HepG2 (cell line): ENCODE measurements around the gene CNNM4. TPM values are rescaled to one million over a fixed set of nuclear protein-coding genes. Genes with fewer than 3 reads are reported as not detected.

Experiments
- CREM ChIP-seq, 2 experiments: sonication (generic) in 1 of 2; formaldehyde crosslinking in 1 of 2; IDR thresholded peaks; 2 replicates each; pipeline versions ENCODE4 v1.4.0 to v1.6.1; 2016 to 2020; ENCODE audit warnings: antibody characterized with exemption in 1 of 2, mild to moderate bottlenecking in 1 of 2, missing genetic modification reagents in 1 of 2
- DMAP1 ChIP-seq: IDR thresholded peaks from 2 replicates; pipeline ENCODE4 v1.6.1; 2016
- GATAD2A ChIP-seq: IDR thresholded peaks from 2 replicates; pipeline ENCODE4 v1.6.1; 2016
- GZF1 ChIP-seq: sonication (generic); formaldehyde crosslinking; IDR thresholded peaks from 2 replicates; pipeline ENCODE4 v1.5.1; 2020; ENCODE audit warnings: mild to moderate bottlenecking, missing genetic modification reagents
- MXD4 ChIP-seq: IDR thresholded peaks from 2 replicates; pipeline ENCODE4 v1.6.1; 2016; ENCODE audit warnings: mild to moderate bottlenecking, missing biosample characterization, missing genetic modification reagents
- NFKBIZ ChIP-seq: IDR thresholded peaks from 2 replicates; pipeline ENCODE4 v1.6.1; 2018; ENCODE audit warnings: missing genetic modification reagents, missing compliant biosample characterization
- NR2C2 ChIP-seq: sonication (generic); formaldehyde crosslinking; IDR thresholded peaks from 2 replicates; pipeline ENCODE4 v1.4.0; 2020; ENCODE audit warnings: missing genetic modification reagents, mild to moderate bottlenecking, moderate library complexity, borderline replicate concordance
- PCBP1 ChIP-seq: fragments of 200-400 bp; formaldehyde crosslinking; IDR thresholded peaks from 2 replicates; pipeline ENCODE4 v1.6.1; 2017; ENCODE audit warnings: mild to moderate bottlenecking, low read depth, low read length, borderline replicate concordance
- PITX1 ChIP-seq: sonication (generic); formaldehyde crosslinking; IDR thresholded peaks from 2 replicates; pipeline ENCODE4 v1.5.1; 2020; ENCODE audit warnings: mild to moderate bottlenecking, missing genetic modification reagents
- TCF7L2 ChIP-seq: IDR thresholded peaks from 2 replicates; pipeline ENCODE4 v1.6.1; 2011; ENCODE audit warnings: mild to moderate bottlenecking, low read depth, low read length, moderate library complexity
- TEAD2 ChIP-seq: sonication (generic); formaldehyde crosslinking; IDR thresholded peaks from 2 replicates; pipeline ENCODE4 v1.9.0; 2021; ENCODE audit warnings: missing genetic modification reagents
- TRIM24 ChIP-seq: sonication (generic); formaldehyde crosslinking; IDR thresholded peaks from 2 replicates; pipeline ENCODE4 v1.8.0; 2022; ENCODE audit warnings: mild to moderate bottlenecking, missing genetic modification reagents
- ZFP37 ChIP-seq: sonication (generic); formaldehyde crosslinking; IDR thresholded peaks from 2 replicates; pipeline ENCODE4 v1.4.0; 2020; ENCODE audit warnings: missing genetic modification reagents, borderline replicate concordance
- ZNF205 ChIP-seq: IDR thresholded peaks from 2 replicates; pipeline ENCODE4 v1.6.1; 2018; ENCODE audit warnings: missing biosample characterization, missing genetic modification reagents
- ZNF232 ChIP-seq: sonication (generic); formaldehyde crosslinking; IDR thresholded peaks from 2 replicates; pipeline ENCODE4 v1.4.0; 2020; ENCODE audit warnings: missing genetic modification reagents, borderline replicate concordance
- ZNF34 ChIP-seq: sonication (generic); formaldehyde crosslinking; IDR thresholded peaks from 2 replicates; pipeline ENCODE4 v1.4.0; 2020; ENCODE audit warnings: mild to moderate bottlenecking, missing genetic modification reagents, borderline replicate concordance
- ZNF619 ChIP-seq: sonication (generic); formaldehyde crosslinking; IDR thresholded peaks from 2 replicates; pipeline ENCODE4 v1.4.0; 2020; ENCODE audit warnings: mild to moderate bottlenecking, missing genetic modification reagents
- ZNF891 ChIP-seq: sonication (generic); formaldehyde crosslinking; IDR thresholded peaks from 2 replicates; pipeline ENCODE4 v1.5.0; 2020; ENCODE audit warnings: mild to moderate bottlenecking, missing genetic modification reagents
- polyA plus RNA-seq, 8 experiments: library from polyadenylated mRNA; depleted of rRNA in 3 of 8; stranded (reverse) in 7 of 8; unstranded in 1 of 8; fragments of >200 nt; fragmentation: Illumina TruSeq in 4 of 8; extraction: Trizol in 4 of 8; gene quantifications; 2 replicates each; pipeline versions ENCODE4 v1.2.1 to v1.2.3, GENCODE V29; 2011 to 2016; ENCODE audit warnings: low read depth in 4 of 8, missing spikeins in 1 of 8, mixed read lengths in 1 of 8; ENCODE audit not compliant: insufficient read depth in 1 of 8
- total RNA-seq, 5 experiments: library from RNA; depleted of rRNA; stranded (reverse); fragments of >200 nt; fragmentation: Illumina TruSeq; extraction: Trizol; gene quantifications; 2 replicates each; pipeline ENCODE4 v1.2.3, GENCODE V29; 2016; ENCODE audit warnings: low read depth in 1 of 5
- TF ChIP-seq, protein P1 (sequence below): sonication (generic); formaldehyde crosslinking; IDR thresholded peaks from 2 replicates; pipeline ENCODE4 v1.5.0; 2020; ENCODE audit warnings: mild to moderate bottlenecking, missing genetic modification reagents, borderline replicate concordance
- TF ChIP-seq, protein P2 (sequence below): sonication (generic); formaldehyde crosslinking; IDR thresholded peaks from 2 replicates; pipeline ENCODE4 v1.5.0; 2020; ENCODE audit warnings: missing genetic modification reagents, mild to moderate bottlenecking, borderline replicate concordance
- TF ChIP-seq, protein P3 (sequence below): IDR thresholded peaks from 2 replicates; pipeline ENCODE4 v1.6.1; 2016; ENCODE audit warnings: control low read depth
- TF ChIP-seq, protein P4 (sequence below): sonication (generic); formaldehyde crosslinking; IDR thresholded peaks from 2 replicates; pipeline ENCODE4 v1.8.1; 2023; ENCODE audit warnings: mild to moderate bottlenecking, missing genetic modification reagents, borderline replicate concordance

The CNNM4 gene
- total and polyA plus RNA-seq, 2 of the 13 experiments (the other 11 are each of a cell fraction or from before 2014, with no cell fraction given), result 5.9 to 8.4 TPM

DNA sequence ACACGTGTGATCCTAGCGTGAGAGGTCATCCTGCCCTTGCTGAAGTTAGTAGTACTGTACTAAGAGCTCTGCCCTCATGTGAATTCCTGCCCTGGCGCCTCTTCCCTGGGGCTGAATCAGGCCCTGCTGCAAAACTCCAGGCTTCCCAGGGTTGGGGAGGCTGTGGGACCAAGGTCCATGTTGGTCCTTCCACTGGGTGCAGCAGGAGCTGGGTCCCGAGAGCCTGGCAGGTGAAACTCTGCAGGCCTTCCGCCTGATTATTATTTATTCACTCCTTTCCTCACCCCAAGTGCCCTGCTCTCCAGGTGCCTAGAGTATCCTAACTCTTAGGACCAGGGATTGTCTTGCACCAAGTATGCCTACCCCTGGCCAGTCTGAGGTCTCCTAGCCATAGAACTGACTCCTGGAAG is 50.1 kb downstream of the CNNM4 start (continued):
- no peak for TF ChIP-seq NFKBIZ (CRISPR knock-in tag)
- no peak for TF ChIP-seq ZNF232 (CRISPR knock-in tag)
- TF ChIP-seq CREM (IDR thresholded peaks at IDR 0.05), result no peak
- TF ChIP-seq CREM (CRISPR knock-in tag; IDR thresholded peaks at IDR 0.05), result no peak
- no peak; the same call in 1 of the 2 replicates for TF ChIP-seq ZNF891 (CRISPR knock-in tag)
- no peak for TF ChIP-seq TRIM24 (CRISPR knock-in tag)
- TF ChIP-seq NR2C2 (CRISPR knock-in tag), result 0 out of 2 replicates have a peak, but pooled peaks have one; percentile 26
- no peak for TF ChIP-seq ZNF619 (CRISPR knock-in tag)
- TF ChIP-seq, protein P1, sequence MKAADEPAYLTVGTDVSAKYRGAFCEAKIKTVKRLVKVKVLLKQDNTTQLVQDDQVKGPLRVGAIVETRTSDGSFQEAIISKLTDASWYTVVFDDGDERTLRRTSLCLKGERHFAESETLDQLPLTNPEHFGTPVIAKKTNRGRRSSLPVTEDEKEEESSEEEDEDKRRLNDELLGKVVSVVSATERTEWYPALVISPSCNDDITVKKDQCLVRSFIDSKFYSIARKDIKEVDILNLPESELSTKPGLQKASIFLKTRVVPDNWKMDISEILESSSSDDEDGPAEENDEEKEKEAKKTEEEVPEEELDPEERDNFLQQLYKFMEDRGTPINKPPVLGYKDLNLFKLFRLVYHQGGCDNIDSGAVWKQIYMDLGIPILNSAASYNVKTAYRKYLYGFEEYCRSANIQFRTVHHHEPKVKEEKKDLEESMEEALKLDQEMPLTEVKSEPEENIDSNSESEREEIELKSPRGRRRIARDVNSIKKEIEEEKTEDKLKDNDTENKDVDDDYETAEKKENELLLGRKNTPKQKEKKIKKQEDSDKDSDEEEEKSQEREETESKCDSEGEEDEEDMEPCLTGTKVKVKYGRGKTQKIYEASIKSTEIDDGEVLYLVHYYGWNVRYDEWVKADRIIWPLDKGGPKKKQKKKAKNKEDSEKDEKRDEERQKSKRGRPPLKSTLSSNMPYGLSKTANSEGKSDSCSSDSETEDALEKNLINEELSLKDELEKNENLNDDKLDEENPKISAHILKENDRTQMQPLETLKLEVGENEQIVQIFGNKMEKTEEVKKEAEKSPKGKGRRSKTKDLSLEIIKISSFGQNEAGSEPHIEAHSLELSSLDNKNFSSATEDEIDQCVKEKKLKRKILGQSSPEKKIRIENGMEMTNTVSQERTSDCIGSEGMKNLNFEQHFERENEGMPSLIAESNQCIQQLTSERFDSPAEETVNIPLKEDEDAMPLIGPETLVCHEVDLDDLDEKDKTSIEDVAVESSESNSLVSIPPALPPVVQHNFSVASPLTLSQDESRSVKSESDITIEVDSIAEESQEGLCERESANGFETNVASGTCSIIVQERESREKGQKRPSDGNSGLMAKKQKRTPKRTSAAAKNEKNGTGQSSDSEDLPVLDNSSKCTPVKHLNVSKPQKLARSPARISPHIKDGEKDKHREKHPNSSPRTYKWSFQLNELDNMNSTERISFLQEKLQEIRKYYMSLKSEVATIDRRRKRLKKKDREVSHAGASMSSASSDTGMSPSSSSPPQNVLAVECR, result peak; percentile 74
- TF ChIP-seq, protein P2, sequence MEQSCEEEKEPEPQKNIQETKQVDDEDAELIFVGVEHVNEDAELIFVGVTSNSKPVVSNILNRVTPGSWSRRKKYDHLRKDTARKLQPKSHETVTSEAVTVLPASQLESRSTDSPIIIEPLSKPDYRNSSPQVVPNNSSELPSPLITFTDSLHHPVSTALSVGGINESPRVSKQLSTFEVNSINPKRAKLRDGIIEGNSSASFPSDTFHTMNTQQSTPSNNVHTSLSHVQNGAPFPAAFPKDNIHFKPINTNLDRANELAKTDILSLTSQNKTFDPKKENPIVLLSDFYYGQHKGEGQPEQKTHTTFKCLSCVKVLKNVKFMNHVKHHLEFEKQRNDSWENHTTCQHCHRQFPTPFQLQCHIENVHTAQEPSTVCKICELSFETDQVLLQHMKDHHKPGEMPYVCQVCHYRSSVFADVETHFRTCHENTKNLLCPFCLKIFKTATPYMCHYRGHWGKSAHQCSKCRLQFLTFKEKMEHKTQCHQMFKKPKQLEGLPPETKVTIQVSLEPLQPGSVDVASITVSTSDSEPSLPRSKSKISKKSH (CRISPR knock-in tag), result no peak
- TF ChIP-seq ZNF34 (CRISPR knock-in tag), result no peak
- no peak; the same call in 1 of the 2 replicates for TF ChIP-seq MXD4
- peak; percentile 71 for TF ChIP-seq GATAD2A (CRISPR knock-in tag)
- no peak for TF ChIP-seq GZF1 (CRISPR knock-in tag)
- no peak for TF ChIP-seq PCBP1
- TF ChIP-seq, protein P3, sequence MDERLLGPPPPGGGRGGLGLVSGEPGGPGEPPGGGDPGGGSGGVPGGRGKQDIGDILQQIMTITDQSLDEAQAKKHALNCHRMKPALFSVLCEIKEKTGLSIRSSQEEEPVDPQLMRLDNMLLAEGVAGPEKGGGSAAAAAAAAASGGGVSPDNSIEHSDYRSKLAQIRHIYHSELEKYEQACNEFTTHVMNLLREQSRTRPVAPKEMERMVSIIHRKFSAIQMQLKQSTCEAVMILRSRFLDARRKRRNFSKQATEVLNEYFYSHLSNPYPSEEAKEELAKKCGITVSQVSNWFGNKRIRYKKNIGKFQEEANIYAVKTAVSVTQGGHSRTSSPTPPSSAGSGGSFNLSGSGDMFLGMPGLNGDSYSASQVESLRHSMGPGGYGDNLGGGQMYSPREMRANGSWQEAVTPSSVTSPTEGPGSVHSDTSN, result no peak
- TF ChIP-seq PITX1 (CRISPR knock-in tag), result 0 out of 2 replicates have a peak, but pooled peaks have one; percentile 41
- no peak for TF ChIP-seq ZFP37 (CRISPR knock-in tag)
- no peak for TF ChIP-seq TEAD2 (CRISPR knock-in tag)
- TF ChIP-seq ZNF205 (CRISPR knock-in tag), result no peak
- TF ChIP-seq, protein P4, sequence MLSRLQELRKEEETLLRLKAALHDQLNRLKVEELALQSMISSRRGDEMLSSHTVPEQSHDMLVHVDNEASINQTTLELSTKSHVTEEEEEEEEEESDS (CRISPR knock-in tag), result no peak
- no peak for TF ChIP-seq TCF7L2
- TF ChIP-seq DMAP1 (CRISPR knock-in tag), result 0 out of 2 replicates have a peak, but pooled peaks have one; percentile 49
